ENCODE data around the gene COL11A2.

- TF ChIP-seq POLR2AphosphoS5 (IDR thresholded peaks at IDR 0.05; ENCODE audit: low read depth, low read length) = no peak
- TF ChIP-seq, protein P1, sequence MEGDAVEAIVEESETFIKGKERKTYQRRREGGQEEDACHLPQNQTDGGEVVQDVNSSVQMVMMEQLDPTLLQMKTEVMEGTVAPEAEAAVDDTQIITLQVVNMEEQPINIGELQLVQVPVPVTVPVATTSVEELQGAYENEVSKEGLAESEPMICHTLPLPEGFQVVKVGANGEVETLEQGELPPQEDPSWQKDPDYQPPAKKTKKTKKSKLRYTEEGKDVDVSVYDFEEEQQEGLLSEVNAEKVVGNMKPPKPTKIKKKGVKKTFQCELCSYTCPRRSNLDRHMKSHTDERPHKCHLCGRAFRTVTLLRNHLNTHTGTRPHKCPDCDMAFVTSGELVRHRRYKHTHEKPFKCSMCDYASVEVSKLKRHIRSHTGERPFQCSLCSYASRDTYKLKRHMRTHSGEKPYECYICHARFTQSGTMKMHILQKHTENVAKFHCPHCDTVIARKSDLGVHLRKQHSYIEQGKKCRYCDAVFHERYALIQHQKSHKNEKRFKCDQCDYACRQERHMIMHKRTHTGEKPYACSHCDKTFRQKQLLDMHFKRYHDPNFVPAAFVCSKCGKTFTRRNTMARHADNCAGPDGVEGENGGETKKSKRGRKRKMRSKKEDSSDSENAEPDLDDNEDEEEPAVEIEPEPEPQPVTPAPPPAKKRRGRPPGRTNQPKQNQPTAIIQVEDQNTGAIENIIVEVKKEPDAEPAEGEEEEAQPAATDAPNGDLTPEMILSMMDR (IDR thresholded peaks at IDR 0.05) = no peak
- no peak for TF ChIP-seq SMC3 (IDR thresholded peaks at IDR 0.05; ENCODE audit: low read depth, low read length)
- no peak for TF ChIP-seq EP300 (IDR thresholded peaks at IDR 0.05; ENCODE audit: borderline replicate concordance in 1 of 2, low read depth in 1 of 2, low read length in 1 of 2)
- no peak for TF ChIP-seq TAF1 (IDR thresholded peaks at IDR 0.05; ENCODE audit: borderline replicate concordance, low read depth, low read length)
- no peak for TF ChIP-seq NRF1 (IDR thresholded peaks at IDR 0.05; ENCODE audit: low read depth, low read length)
- TF ChIP-seq USF2 (IDR thresholded peaks at IDR 0.05; ENCODE audit: borderline replicate concordance, low read depth, low read length) = no peak
- TF ChIP-seq MAX (IDR thresholded peaks at IDR 0.05; ENCODE audit: low read depth) = no peak
- no peak for TF ChIP-seq TEAD4 (IDR thresholded peaks at IDR 0.05; ENCODE audit: borderline replicate concordance, insufficient read depth)
- TF ChIP-seq EZH2phosphoT487 (IDR thresholded peaks at IDR 0.05; ENCODE audit: borderline replicate concordance, low read depth) = no peak
- no peak for TF ChIP-seq YY1 (IDR thresholded peaks at IDR 0.05; ENCODE audit: low read depth)
- TF ChIP-seq MEF2A (IDR thresholded peaks at IDR 0.05; ENCODE audit: borderline replicate concordance, low read depth) = no peak
- no peak for TF ChIP-seq GABPA (IDR thresholded peaks at IDR 0.05; ENCODE audit: low read depth)
Observed at GRCh38 chr6:33142501-33143070, 49.7 kb downstream of the COL11A2 start.

All from SK-N-SH (cell line).